Inferior parietal cortex (tissue), 1 donor: ENCODE data around the gene CDK10.

ENCODE experiments used
- DNase-seq: peaks from one replicate; pipeline ENCODE4 v3.0.0-alpha.2; 2016; ENCODE audit errors: extremely low spot score

Gene CDK10

GRCh38 chr16:89733322-89733721 lies 46.8 kb downstream of the CDK10 start:
- no peak for DNase-seq

GRCh38 chr16:89733792-89734191 lies 47.3 kb downstream of the CDK10 start:
- DNase-seq, result no peak

- no peak for DNase-seq
Observed at GRCh38 chr16:89736554-89736953, 50.1 kb downstream of the CDK10 start.

- DNase-seq, result no peak
Observed at GRCh38 chr16:89737341-89738071, 51.0 kb downstream of the CDK10 start.

GRCh38 chr16:89738072-89738377 lies 51.5 kb downstream of the CDK10 start:
- DNase-seq, result no peak

- DNase-seq, result no peak
Observed at GRCh38 chr16:89738538-89739317, 52.2 kb downstream of the CDK10 start.

- no peak for DNase-seq
Observed at GRCh38 chr16:89739383-89739782, 52.9 kb downstream of the CDK10 start.

GRCh38 chr16:89741342-89742014 lies 55.0 kb downstream of the CDK10 start:
- DNase-seq, result no peak

- DNase-seq, result no peak
Observed at GRCh38 chr16:89742948-89743347, 56.5 kb downstream of the CDK10 start.

- no peak for DNase-seq
Observed at GRCh38 chr16:89744813-89745212, 58.3 kb downstream of the CDK10 start.
